ENCODE data around the gene TADA2B. TPM values are rescaled to one million over a fixed set of nuclear protein-coding genes. Genes with fewer than 3 reads are reported as not detected.

Gene TADA2B
- total RNA-seq, 3 donors from 2014 or later (not counting 1 experiment from before 2014, with no cell fraction given): 22.7 to 36.3 (median 35.9) TPM

DNA sequence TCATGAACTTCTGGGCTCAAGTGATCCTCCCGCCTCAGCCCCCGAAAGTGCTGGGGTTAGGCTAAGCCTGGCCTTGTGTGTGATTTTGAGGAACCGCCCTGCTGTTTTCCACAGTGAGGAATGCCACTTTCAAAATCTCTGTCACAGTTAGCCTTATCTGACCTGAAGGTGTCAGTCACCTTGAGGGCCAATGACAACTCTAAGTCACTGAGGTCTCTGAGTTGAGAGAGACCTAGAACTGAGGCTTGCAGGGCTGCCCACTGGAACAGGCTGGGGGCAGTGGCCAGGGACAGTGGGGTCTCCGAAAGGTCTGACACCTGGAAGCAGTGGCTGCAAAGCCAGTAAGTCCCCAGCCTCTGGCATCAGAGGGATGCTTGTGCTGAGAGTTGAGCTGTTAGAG is 6.1 kb downstream of the TADA2B start:
- 97% methylated on average over 4 of the region's 4 CpGs for WGBS (ENCODE audit: insufficient coverage)
- ATAC-seq: no peak
- no peaks in the 10 kb centered on the region for H3K27me3 ChIP-seq (ENCODE audit: control insufficient read depth, insufficient read depth, low read length)
- Mint-ChIP-seq H3K27me3 (ENCODE audit: low read depth in 2 of 2) (no peaks in the 10 kb centered on the region), H3K4me1 (peaks cover 44 to 68% of the 10 kb centered on the region in 2 donors), H3K9me3 (no peaks in the 10 kb centered on the region), H3K4me3 (no peak overlapping the region), H3K36me3 (peaks cover 4% of the 10 kb centered on the region), H3K27ac (no peak overlapping the region)
- intact Hi-C loops (cut with micrococcal nuclease): no loop called here
- peaks cover 51% of the 10 kb centered on the region for H3K4me1 ChIP-seq (ENCODE audit: control insufficient read depth, insufficient read depth, low read length)
- DNase-seq: no peak
- no peaks in the 10 kb centered on the region for H3K9me3 ChIP-seq (ENCODE audit: control insufficient read depth, insufficient read depth, low read length)
- no peak for TF ChIP-seq CTCF (IDR thresholded peaks at IDR 0.05)
- peaks cover 12% of the 10 kb centered on the region for H3K36me3 ChIP-seq (ENCODE audit: control insufficient read depth, insufficient read depth, low read length)
- H3K4me3 ChIP-seq (ENCODE audit: low read length): no peak overlapping the region
- H3K27ac ChIP-seq (ENCODE audit: low read length): no peak overlapping the region

DNA sequence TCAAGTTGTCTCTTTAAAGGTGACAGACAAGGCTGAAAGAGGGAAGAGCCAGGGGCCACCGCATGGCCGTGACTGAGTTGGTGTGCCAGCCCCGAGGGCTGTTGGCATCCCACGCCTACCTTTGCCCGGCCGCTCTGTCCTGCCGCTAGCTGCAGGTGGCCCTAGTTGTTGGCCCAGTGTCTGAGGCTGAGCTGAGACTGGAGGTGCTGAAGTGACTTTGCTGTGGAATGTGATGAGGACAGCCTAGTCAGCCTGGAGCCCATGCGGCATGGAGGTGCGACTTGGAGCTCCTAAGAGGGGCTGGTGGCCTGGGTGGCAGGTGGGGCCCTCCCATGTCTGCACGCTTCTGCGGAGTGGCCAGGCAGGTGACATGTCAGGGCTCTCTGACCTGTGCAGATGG is 6.6 kb downstream of the TADA2B start:
- Histone ChIP-seq H3K4me3 (ENCODE audit: low read length) (no peak overlapping the region), H3K36me3 (ENCODE audit: control insufficient read depth, insufficient read depth, low read length) (peaks cover 16% of the 10 kb centered on the region), H3K4me1 (ENCODE audit: control insufficient read depth, insufficient read depth, low read length) (peaks cover 47% of the 10 kb centered on the region), H3K27me3 (ENCODE audit: control insufficient read depth, insufficient read depth, low read length) (no peaks in the 10 kb centered on the region), H3K9me3 (ENCODE audit: control insufficient read depth, insufficient read depth, low read length) (no peaks in the 10 kb centered on the region), H3K27ac (ENCODE audit: low read length) (no peak overlapping the region)
- ATAC-seq (no peak), DNase-seq (no peak)
- no peak overlapping the region for H3K27ac Mint-ChIP-seq
- H3K36me3 Mint-ChIP-seq: peaks cover 7% of the 10 kb centered on the region
- H3K27me3 Mint-ChIP-seq (ENCODE audit: low read depth in 2 of 2): no peaks in the 10 kb centered on the region
- TF ChIP-seq CTCF (IDR thresholded peaks at IDR 0.05): no peak
- H3K4me1 Mint-ChIP-seq: peaks cover 41 to 66% of the 10 kb centered on the region in 2 donors
- 95% methylated on average over 11 of the region's 11 CpGs for WGBS (ENCODE audit: insufficient coverage)
- no peak overlapping the region for H3K4me3 Mint-ChIP-seq
- intact Hi-C loops (cut with micrococcal nuclease): no loop called here
- no peaks in the 10 kb centered on the region for H3K9me3 Mint-ChIP-seq

DNA sequence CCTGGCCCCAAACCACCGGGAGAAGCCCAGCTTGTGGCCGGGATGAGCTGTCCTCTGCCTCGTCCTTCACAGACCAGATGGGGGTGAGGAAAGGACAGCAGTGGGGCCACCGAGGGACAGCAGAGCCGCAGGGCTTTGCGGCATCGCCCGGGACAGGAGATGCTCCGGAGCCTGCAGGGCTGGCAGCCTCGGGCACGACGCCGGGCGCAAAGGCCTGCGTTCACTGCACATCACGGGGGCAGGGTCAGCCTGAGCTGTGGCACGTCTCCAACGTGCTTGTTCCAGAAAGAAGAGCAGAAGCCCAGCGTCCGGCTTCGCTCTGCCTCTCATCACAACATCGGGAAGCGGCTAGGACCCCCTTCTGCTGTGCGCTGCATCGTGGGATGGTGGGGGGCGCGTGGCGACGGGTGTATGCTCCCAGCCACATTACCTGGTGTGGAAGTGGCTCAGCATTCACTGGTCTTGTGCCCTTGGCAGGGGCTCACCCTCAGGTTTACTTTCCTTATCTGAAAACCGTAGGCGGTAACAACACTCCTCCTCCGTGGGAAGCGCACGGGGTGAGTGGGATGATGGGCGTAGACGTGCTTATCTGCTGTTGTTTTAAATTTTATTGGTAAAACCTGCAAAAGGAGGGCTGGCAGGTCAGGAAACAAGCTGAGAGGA is 7.4 kb downstream of the TADA2B start:
- Histone ChIP-seq H3K4me3 (ENCODE audit: low read length) (no peak overlapping the region), H3K27me3 (ENCODE audit: control insufficient read depth, insufficient read depth, low read length) (no peaks in the 10 kb centered on the region), H3K4me1 (ENCODE audit: control insufficient read depth, insufficient read depth, low read length) (peaks cover 38% of the 10 kb centered on the region), H3K9me3 (ENCODE audit: control insufficient read depth, insufficient read depth, low read length) (no peaks in the 10 kb centered on the region), H3K36me3 (ENCODE audit: control insufficient read depth, insufficient read depth, low read length) (peaks cover 24% of the 10 kb centered on the region), H3K27ac (ENCODE audit: low read length) (no peak overlapping the region)
- TF ChIP-seq CTCF (IDR thresholded peaks at IDR 0.05): no peak
- Mint-ChIP-seq H3K36me3 (peaks cover 7% of the 10 kb centered on the region), H3K4me1 (peaks cover 33 to 57% of the 10 kb centered on the region in 2 donors), H3K27ac (no peak overlapping the region), H3K27me3 (ENCODE audit: low read depth in 2 of 2) (no peaks in the 10 kb centered on the region), H3K9me3 (no peaks in the 10 kb centered on the region), H3K4me3 (no peak overlapping the region)
- DNase-seq (no peak), ATAC-seq (no peak)
- 94% methylated on average over 36 of the region's 36 CpGs for whole genome bisulfite sequencing (ENCODE audit: insufficient coverage)
- intact Hi-C loops (cut with micrococcal nuclease): no loop called here

DNA sequence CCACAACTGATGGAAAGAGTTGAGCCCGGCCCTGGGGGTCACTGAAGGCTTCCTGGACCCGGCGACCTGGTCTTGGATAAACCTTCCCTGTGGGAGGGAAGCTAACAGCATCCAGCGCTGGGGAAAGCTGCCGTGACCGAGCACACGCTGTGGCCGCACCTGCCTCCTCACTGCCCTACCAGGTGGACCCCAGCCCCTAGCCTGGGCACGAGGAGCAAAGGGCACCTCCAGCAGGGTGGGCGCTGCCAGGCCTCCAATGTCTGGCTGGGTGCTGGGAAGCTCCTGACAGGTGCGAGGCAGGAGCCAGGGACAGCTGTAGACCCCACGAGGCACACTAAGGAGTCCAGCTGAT is 7.9 kb downstream of the TADA2B start:
- H3K27ac ChIP-seq (ENCODE audit: low read length): no peak overlapping the region
- ATAC-seq (no peak), DNase-seq (no peak)
- no peaks in the 10 kb centered on the region for H3K27me3 Mint-ChIP-seq (ENCODE audit: low read depth in 2 of 2)
- no peak overlapping the region for H3K27ac Mint-ChIP-seq
- H3K36me3 ChIP-seq (ENCODE audit: control insufficient read depth, insufficient read depth, low read length): peaks cover 29% of the 10 kb centered on the region
- no peak for TF ChIP-seq CTCF (IDR thresholded peaks at IDR 0.05)
- WGBS (ENCODE audit: insufficient coverage): 97% methylated on average over 12 of the region's 12 CpGs
- no peak overlapping the region for H3K4me3 Mint-ChIP-seq
- peaks cover 7% of the 10 kb centered on the region for H3K36me3 Mint-ChIP-seq
- H3K9me3 ChIP-seq (ENCODE audit: control insufficient read depth, insufficient read depth, low read length): no peaks in the 10 kb centered on the region
- H3K4me1 Mint-ChIP-seq: peaks cover 30 to 52% of the 10 kb centered on the region in 2 donors
- no peaks in the 10 kb centered on the region for H3K27me3 ChIP-seq (ENCODE audit: control insufficient read depth, insufficient read depth, low read length)
- H3K4me3 ChIP-seq (ENCODE audit: low read length): no peak overlapping the region
- intact Hi-C loops (cut with micrococcal nuclease): no loop called here
- no peaks in the 10 kb centered on the region for H3K9me3 Mint-ChIP-seq
- peaks cover 33% of the 10 kb centered on the region for H3K4me1 ChIP-seq (ENCODE audit: control insufficient read depth, insufficient read depth, low read length)
